GM19239 (cell line): ENCODE measurements around the gene HTR3C.
"Not testable (repeated sequence)": the region's sequence is repeated elsewhere in the genome, so short reads cannot be mapped to it uniquely, and the experiment has no call there.

Source experiments
- DNase-seq: peaks from one replicate; pipeline ENCODE4 v3.0.0; 2011; ENCODE audit warnings: low spot score; ENCODE audit not compliant: insufficient read length
- FAIRE-seq: peaks from 2 replicates; lab custom pipeline; 2011; peaks lifted over from hg19 to GRCh38; lab: Jason Lieb, UNC

The HTR3C gene

GRCh38 chr3:184029443-184029842 lies 23.4 kb upstream of the HTR3C start:
- DNase-seq (no peak), FAIRE-seq (no peak)

GRCh38 chr3:184030536-184030935 lies 22.3 kb upstream of the HTR3C start:
- FAIRE-seq (no peak), DNase-seq (no peak)

- no peak for FAIRE-seq
- DNase-seq: no peak
These were observed 21.6 kb upstream of the HTR3C start, which contains the start of gene HTR3D for GRCh38 chr3:184031187-184031792. Gene HTR3D, plus strand, starts transcription at chr3:184031742. Its CDS starts 0 bp downstream, at chr3:184031742.

GRCh38 chr3:184037816-184038215 lies 15.0 kb upstream of the HTR3C start:
- DNase-seq: no peak
- FAIRE-seq: no peak

GRCh38 chr3:184038307-184038706 lies 14.5 kb upstream of the HTR3C start:
- not testable (repeated sequence) for FAIRE-seq, DNase-seq

- no peak for DNase-seq
- no peak for FAIRE-seq
These were observed 13.4 kb upstream of the HTR3C start for GRCh38 chr3:184039414-184039813.

GRCh38 chr3:184040010-184040409 lies 12.8 kb upstream of the HTR3C start:
- DNase-seq (no peak), FAIRE-seq (no peak)

GRCh38 chr3:184042617-184043016 lies 10.2 kb upstream of the HTR3C start:
- no peak for DNase-seq
- FAIRE-seq: no peak

GRCh38 chr3:184045995-184046394 lies 6.9 kb upstream of the HTR3C start:
- FAIRE-seq (no peak), DNase-seq (no peak)

GRCh38 chr3:184050217-184050847 lies 2.5 kb upstream of the HTR3C start:
- no peak for FAIRE-seq
- no peak for DNase-seq

GRCh38 chr3:184058029-184058428 lies 5.2 kb downstream of the HTR3C start:
- FAIRE-seq (no peak), DNase-seq (no peak)

GRCh38 chr3:184059424-184059823 lies 6.6 kb downstream of the HTR3C start:
- FAIRE-seq: no peak
- no peak for DNase-seq

GRCh38 chr3:184062637-184063036 lies 9.8 kb downstream of the HTR3C start:
- no peak for DNase-seq
- no peak for FAIRE-seq

GRCh38 chr3:184066211-184066610 lies 13.4 kb downstream of the HTR3C start:
- FAIRE-seq (no peak), DNase-seq (no peak)

GRCh38 chr3:184067573-184068055 lies 14.8 kb downstream of the HTR3C start:
- FAIRE-seq: no peak
- DNase-seq: no peak

- DNase-seq (no peak), FAIRE-seq (no peak)
These were observed 15.5 kb downstream of the HTR3C start for GRCh38 chr3:184068344-184068743.

- DNase-seq, FAIRE-seq: not testable (repeated sequence)
These were observed 18.3 kb downstream of the HTR3C start for GRCh38 chr3:184071142-184071541.

- DNase-seq (no peak), FAIRE-seq (no peak)
These were observed 20.8 kb downstream of the HTR3C start for GRCh38 chr3:184073621-184074020.

GRCh38 chr3:184075901-184076300 lies 23.1 kb downstream of the HTR3C start:
- DNase-seq (no peak), FAIRE-seq (no peak)

- FAIRE-seq (no peak), DNase-seq (no peak)
These were observed 25.0 kb downstream of the HTR3C start for GRCh38 chr3:184077881-184078280.

GRCh38 chr3:184078851-184079250 lies 26.0 kb downstream of the HTR3C start:
- FAIRE-seq (no peak), DNase-seq (no peak)
